ENCODE data around the gene NGEF.
A peak's percentile ranks its signal among the peaks of the same experiment; 100 is the strongest.

Gene NGEF

DNA sequence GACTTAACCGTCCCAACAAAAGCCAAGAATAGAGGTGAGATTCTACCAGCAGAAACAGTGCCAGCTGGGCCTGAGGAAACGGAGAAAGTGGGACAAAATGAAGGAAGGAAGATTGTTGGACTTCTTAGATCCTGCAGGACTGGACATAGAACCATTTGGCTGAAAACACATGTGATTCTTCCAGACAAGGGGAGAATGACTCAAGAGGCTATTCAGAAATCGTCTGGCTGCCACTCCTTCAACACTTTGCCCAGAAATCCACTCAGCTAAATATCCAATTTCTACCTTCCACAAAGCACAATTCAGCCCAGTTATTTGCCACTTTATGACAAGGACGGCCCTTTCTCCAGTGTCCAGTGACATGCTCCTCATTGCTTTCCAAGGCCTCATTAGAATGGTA lies 81.4 kb downstream of the NGEF start:
- Mint-ChIP-seq H3K36me3 (ENCODE audit: low read depth) (no peaks in the 10 kb centered on the region), H3K4me3 (no peak overlapping the region), H3K4me1 (ENCODE audit: low read depth) (no peaks in the 10 kb centered on the region), H3K27me3 (ENCODE audit: low read depth) (peaks cover 47% of the 10 kb centered on the region), H3K27ac (no peak overlapping the region), H3K9me3 (no peaks in the 10 kb centered on the region)

DNA sequence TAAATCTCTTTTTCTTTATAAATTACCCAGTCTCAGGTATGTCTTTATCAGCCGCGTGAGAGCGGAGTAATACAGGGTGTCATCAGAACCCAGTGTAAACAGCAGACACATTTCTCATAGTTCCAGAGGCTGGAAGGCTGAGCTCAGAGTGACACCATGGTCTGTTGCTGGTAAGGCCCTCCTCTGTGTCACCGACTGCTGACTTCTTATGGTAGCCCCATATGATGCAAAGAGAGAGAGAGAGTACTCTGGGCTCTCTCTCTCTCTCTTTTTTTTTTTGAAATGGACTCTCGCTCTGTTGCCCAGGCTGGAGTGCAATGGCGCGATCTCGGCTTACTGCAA lies 83.0 kb downstream of the NGEF start:
- no peaks in the 10 kb centered on the region for H3K4me1 Mint-ChIP-seq (ENCODE audit: low read depth)
- H3K9me3 Mint-ChIP-seq = no peaks in the 10 kb centered on the region
- no peak overlapping the region for H3K27ac Mint-ChIP-seq
- no peak overlapping the region for H3K4me3 Mint-ChIP-seq
- no peaks in the 10 kb centered on the region for H3K36me3 Mint-ChIP-seq (ENCODE audit: low read depth)
- peaks cover 60% of the 10 kb centered on the region for H3K27me3 Mint-ChIP-seq (ENCODE audit: low read depth)

DNA sequence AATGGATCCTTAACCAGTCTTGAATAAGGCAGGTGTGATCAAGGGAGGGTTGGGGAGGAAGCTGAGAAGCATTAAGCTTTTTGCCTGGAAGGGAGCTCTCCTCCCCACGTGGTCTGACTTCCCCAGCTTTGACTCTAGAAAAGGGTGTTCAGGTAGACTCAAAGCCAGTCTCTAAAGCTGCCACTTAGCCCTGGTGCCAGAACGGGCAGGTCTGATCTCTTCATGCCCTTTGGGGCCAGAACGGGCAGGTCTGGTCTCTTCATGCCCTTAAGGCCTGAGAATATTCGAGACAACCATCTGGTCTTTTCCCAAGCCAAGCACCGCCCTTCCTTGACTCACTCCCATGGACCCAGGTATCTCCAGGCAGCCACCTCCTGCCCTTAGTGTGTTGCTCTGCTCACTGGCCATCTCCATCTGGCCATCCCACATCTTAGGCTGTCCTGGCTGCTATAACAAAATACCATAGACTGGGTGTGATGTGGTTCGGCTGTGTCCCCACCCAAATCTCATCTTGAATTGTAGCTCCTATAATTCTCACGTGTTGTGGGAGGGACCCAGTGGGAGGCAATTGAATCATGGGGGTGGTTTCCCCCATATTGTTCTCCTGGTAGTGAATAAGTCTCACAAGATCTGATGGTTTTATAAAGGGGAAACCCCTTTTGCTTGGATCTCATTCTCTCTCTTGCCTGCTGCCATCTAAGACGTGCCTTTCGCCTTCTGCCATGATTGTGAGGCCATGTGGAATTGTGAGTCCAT lies 83.6 kb downstream of the NGEF start:
- no peak overlapping the region for H3K27ac Mint-ChIP-seq

DNA sequence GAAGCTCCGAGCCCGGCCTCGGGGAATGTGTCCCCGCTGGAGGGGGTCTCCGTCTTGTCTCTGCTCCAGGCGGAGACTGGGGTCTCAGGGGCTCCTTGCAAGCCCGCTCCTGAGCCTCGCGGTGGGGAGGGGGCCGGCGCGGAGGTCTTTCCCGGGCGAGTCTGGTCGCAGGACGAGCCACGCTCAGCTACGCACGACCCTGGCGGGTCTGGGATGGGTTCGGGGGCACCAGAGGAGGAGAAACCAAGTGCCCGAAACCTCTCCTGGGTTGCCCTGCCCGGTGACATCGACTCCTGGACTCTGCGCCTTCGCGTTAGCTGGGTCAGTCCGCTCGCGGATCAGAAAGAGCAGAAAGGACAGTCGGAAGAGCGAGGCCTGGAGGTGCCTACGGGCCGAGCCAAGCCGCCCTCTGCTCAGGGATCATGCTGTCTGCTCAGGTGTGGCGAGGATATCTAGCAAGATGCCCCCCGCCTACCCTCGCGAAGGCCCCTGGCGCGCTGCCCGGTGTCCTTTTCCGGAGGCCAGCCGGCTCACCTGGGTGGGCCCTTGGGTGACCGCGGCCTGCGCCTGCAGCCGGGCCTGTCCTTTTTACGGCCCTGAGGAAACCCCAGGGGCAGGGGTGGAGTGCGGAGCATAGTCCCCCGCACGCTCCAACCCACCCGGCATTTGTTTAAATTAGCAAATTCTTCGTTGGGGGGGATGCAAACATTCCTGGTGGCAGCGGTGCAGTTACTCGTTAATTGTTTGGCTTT lies 84.3 kb downstream of the NGEF start:
- Mint-ChIP-seq H3K4me3 (peak overlapping the region; percentile 48), H3K27me3 (ENCODE audit: low read depth) (peaks cover 67% of the 10 kb centered on the region), H3K27ac (no peak overlapping the region), H3K36me3 (ENCODE audit: low read depth) (no peaks in the 10 kb centered on the region), H3K4me1 (ENCODE audit: low read depth) (no peaks in the 10 kb centered on the region), H3K9me3 (no peaks in the 10 kb centered on the region)

More for the DNA sequence above, 83.6 kb downstream of the NGEF start:
- H3K27me3 Mint-ChIP-seq (ENCODE audit: low read depth) = peaks cover 65% of the 10 kb centered on the region
- H3K36me3 Mint-ChIP-seq (ENCODE audit: low read depth) = no peaks in the 10 kb centered on the region
- H3K9me3 Mint-ChIP-seq = no peaks in the 10 kb centered on the region
- H3K4me3 Mint-ChIP-seq = peak overlapping the region; percentile 48
- no peaks in the 10 kb centered on the region for H3K4me1 Mint-ChIP-seq (ENCODE audit: low read depth)

DNA sequence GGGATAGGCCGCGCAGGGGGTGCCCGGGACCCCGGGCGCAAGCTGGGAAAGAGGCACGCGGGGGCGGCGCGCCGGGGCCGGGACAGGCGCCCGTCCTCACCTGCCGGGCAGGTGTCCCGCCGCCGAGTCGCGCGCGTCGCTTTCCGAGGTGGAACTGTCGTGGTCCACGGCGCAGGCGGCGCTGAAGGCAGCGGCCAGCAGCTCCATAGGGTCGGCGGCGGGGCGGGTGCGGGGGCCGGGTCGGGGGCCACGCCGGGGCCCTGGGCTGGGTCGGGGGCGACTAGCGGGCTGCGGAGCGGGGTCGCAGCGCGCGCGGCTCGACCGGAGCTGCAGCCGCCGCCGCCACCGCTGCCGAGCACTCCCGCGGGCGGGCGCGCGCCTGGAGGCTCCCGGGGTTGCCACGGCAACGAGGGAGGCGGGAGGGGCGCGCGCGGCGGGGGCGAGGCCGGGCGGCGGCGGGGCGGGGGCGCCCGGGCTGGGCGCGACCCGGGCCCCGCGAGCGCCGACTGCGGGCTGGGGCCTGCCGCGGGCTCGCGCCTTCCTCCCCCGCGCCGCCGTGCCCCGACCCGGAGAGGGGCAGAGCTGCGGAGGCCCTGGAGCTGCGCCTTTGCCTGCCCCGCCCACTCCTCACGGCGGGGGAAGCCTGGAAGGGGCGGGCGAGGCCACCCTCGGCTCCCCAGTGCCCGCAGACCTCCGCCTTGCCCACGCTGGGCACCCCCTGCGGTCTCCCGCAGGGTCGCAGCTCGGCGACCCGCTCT lies 85.1 kb downstream of the NGEF start:
- no peak overlapping the region for H3K27ac Mint-ChIP-seq
- H3K4me1 Mint-ChIP-seq (ENCODE audit: low read depth) = no peaks in the 10 kb centered on the region
- no peaks in the 10 kb centered on the region for H3K9me3 Mint-ChIP-seq
- no peak overlapping the region for H3K4me3 Mint-ChIP-seq
- no peaks in the 10 kb centered on the region for H3K36me3 Mint-ChIP-seq (ENCODE audit: low read depth)
- H3K27me3 Mint-ChIP-seq (ENCODE audit: low read depth) = peaks cover 59% of the 10 kb centered on the region

DNA sequence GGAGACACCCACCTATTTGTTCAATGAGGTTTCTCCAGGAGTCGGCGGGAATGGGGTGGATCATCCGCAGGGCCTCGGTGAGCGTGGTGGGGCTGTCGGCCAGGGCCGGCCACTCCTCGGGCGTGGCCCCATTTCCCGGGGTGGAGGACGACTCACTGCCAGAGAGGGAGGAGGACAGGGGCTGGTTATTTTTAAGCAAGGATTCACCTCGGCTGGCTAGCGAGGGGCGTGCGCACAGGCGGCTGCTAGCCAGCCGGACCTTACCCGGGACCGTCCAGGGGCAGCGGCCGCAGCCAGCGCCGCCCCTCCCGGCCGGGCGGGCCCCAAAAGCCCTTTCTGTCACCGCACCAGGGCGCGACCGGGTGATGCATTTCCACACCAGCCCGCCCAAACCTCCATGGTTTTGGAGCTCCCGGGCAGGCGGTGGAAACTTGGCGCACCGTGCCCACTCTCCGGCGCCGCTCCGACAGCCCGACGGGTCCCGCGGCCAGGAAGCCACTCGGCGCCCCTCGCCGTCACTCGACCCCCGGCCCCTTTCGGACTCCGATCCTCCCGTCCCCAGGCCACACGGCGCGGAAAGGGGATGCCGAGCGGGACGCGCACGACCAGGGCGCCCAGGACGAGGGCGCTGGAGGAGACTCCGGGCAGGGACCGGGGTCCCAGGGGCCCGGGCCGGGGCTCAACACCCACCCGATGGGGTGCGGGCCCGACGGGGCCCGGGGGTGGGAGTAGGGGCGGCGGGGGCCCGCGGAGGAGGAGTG lies 85.8 kb downstream of the NGEF start:
- H3K4me1 Mint-ChIP-seq (ENCODE audit: low read depth) = no peaks in the 10 kb centered on the region
- peak overlapping the region; percentile 46 for H3K4me3 Mint-ChIP-seq
- H3K36me3 Mint-ChIP-seq (ENCODE audit: low read depth) = no peaks in the 10 kb centered on the region
- peaks cover 59% of the 10 kb centered on the region for H3K27me3 Mint-ChIP-seq (ENCODE audit: low read depth)
- H3K9me3 Mint-ChIP-seq = no peaks in the 10 kb centered on the region
- H3K27ac Mint-ChIP-seq = no peak overlapping the region

DNA sequence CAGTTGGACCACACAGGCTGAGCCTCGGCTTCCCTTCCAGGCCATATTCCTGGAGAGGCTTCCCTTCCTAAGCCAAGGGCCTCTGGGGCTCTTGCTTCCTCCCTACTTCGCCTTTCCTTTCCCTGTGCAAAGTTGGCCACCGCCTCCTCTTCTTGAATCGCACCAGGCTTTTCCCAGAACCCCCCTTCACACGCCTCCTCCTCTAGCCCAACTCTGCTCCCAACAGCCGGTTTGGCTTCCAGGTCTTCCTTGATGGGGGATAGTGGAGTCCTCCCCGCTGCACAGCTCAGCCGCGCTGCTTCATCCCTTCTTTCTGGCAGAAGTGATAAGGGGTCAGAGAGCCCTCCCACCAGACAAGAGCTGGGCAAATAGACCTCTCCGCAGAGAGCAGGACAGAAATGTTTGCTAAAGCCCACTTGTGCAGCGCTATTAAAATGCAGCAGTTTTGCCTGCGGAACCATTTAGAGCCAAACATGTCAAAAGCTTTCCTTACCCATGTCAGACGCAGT lies 86.6 kb downstream of the NGEF start:
- H3K9me3 Mint-ChIP-seq = no peaks in the 10 kb centered on the region
- no peak overlapping the region for H3K27ac Mint-ChIP-seq
- peaks cover 54% of the 10 kb centered on the region for H3K27me3 Mint-ChIP-seq (ENCODE audit: low read depth)

DNA sequence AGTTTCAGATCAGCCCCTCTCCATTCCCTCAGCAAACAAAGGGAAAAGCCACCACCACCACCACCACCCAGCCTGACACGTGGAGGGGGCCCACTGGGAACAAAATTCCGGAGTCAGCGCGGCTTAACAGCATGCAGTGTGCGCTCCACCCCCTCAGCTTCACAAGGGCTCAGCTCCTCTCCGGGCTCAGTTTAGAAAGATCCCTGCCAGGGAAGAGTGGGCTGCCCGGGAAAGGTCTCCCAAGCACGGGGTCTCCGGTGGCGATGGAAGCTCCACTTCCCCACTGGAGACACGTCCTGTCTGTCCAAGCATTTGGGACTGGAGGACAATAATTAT lies 87.3 kb downstream of the NGEF start:
- Mint-ChIP-seq H3K4me3 (no peak overlapping the region), H3K9me3 (no peaks in the 10 kb centered on the region), H3K27ac (no peak overlapping the region), H3K36me3 (ENCODE audit: low read depth) (no peaks in the 10 kb centered on the region), H3K27me3 (ENCODE audit: low read depth) (peaks cover 47% of the 10 kb centered on the region), H3K4me1 (ENCODE audit: low read depth) (no peaks in the 10 kb centered on the region)

More for the DNA sequence above, 86.6 kb downstream of the NGEF start:
- no peaks in the 10 kb centered on the region for H3K4me1 Mint-ChIP-seq (ENCODE audit: low read depth)
- H3K36me3 Mint-ChIP-seq (ENCODE audit: low read depth) = no peaks in the 10 kb centered on the region
- H3K4me3 Mint-ChIP-seq = peak overlapping the region; percentile 46

DNA sequence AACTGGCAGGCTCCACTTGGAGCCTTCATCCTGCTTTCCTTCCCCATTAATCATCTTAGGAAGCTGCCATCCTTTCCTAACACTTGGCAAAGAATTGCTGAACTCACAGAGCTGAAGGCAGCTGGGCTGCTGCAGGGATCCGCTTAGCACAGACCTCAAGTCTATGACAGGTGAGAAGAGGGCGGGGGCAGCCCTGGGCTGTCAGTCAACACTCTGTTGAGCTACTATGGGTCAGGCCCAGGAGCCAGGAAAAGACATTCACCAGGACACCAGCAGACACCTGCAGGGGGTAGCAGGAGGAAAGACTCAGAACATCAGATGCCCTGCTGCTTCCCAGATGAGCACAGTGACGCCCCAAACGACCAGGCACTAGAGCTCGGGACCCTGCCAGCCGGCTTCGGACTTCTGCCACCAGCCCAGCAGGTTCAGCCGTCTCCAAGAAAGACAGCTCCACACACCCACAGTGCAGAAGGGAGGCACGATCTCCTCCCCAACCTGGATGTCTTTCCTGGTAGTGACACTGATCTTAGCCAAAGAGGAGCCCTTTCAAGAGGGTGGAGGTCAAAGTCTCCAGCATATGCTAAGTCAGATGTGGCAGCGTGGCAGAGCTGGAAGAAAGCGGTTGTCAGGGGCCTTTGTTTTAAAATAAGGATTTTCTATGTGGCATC lies 87.8 kb downstream of the NGEF start:
- H3K36me3 Mint-ChIP-seq (ENCODE audit: low read depth) = no peaks in the 10 kb centered on the region
- no peaks in the 10 kb centered on the region for H3K9me3 Mint-ChIP-seq
- no peaks in the 10 kb centered on the region for H3K4me1 Mint-ChIP-seq (ENCODE audit: low read depth)
- H3K27me3 Mint-ChIP-seq (ENCODE audit: low read depth) = peaks cover 46% of the 10 kb centered on the region
- no peak overlapping the region for H3K4me3 Mint-ChIP-seq
- H3K27ac Mint-ChIP-seq = no peak overlapping the region

DNA sequence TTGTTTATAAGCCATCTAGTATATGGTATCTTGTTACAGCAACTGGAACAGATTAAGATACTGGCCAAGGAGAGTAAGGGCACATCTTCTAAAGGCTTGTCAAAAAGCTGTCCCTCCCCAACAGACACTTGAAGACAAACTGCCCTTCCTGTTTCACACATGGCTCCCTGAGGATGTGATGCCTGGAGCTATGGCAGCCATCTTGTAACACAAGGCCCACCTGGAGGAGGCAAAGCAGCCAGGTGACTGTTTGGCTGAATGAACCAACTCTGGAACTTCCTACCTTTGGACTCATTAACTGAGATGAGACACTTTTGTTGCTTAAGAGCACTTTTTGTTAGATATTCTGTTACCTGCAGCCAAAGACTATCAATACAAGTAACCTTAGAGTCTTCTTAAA lies 88.6 kb downstream of the NGEF start:
- H3K9me3 Mint-ChIP-seq = no peaks in the 10 kb centered on the region
- H3K27ac Mint-ChIP-seq = no peak overlapping the region
- peaks cover 44% of the 10 kb centered on the region for H3K27me3 Mint-ChIP-seq (ENCODE audit: low read depth)
- H3K36me3 Mint-ChIP-seq (ENCODE audit: low read depth) = no peaks in the 10 kb centered on the region
- H3K4me3 Mint-ChIP-seq = no peak overlapping the region
- H3K4me1 Mint-ChIP-seq (ENCODE audit: low read depth) = no peaks in the 10 kb centered on the region

DNA sequence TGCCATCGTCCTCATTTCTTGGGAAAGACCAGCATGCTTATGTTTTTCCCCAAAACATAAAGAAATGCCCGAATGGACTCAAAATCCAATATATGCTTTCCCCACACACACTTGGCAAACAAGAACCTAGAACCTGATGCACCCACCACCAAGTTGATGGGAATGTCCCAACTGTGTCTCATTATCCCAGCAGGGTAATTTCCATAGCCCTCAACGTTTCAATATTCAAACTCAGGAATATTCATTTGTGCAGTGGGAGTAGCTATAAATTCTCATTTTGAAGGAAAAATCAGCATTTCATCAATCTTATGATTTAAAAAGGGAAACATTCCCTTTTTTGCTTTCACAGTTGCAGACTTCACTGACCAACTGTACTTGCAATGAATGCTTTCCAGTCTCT lies 92.3 kb downstream of the NGEF start:
- H3K27me3 Mint-ChIP-seq (ENCODE audit: low read depth) = peaks cover 37% of the 10 kb centered on the region
- H3K4me3 Mint-ChIP-seq = no peak overlapping the region
- H3K4me1 Mint-ChIP-seq (ENCODE audit: low read depth) = no peaks in the 10 kb centered on the region
- no peaks in the 10 kb centered on the region for H3K9me3 Mint-ChIP-seq
- no peaks in the 10 kb centered on the region for H3K36me3 Mint-ChIP-seq (ENCODE audit: low read depth)
- no peak overlapping the region for H3K27ac Mint-ChIP-seq

DNA sequence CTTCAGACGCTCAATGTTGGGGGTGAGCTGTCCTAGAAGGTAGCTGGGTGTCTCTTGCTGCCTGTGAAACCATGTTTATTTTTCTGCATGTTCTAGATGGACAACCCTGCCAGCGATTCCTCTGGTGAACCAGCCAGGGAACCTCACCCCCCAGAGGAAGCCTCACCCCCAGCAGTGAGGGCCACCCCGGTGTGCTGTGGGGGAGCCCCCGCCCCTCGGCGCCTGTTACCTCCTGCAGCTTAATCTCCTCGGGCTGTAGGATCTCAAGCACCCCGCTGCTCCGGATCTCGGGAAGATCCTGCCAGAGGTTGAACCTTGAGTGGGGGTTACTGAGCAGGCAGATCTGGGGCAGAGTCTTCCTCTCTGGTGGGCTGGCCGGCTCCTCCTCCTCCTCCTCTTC lies 93.0 kb downstream of the NGEF start:
- H3K4me3 Mint-ChIP-seq = no peak overlapping the region
- H3K27me3 Mint-ChIP-seq (ENCODE audit: low read depth) = peaks cover 34% of the 10 kb centered on the region

DNA sequence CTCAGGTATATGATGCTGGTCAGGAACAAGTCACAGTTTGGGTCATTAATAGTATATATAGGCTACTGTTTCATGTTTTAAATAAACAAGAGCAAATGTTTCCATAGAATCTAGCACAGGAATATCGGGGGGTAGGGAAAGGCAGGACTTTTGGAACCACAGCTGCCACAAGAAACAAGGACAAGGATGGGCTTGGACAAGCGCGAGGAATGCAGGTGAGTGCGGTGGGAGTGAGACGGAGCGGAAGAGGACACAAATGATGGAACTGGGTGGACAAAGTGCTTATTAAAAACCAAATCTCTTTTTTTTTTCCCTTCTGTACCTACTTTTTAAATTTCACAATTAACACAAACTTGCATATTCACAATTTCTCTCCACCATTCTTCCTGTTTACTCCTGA lies 93.9 kb downstream of the NGEF start:
- H3K36me3 Mint-ChIP-seq (ENCODE audit: low read depth) = no peaks in the 10 kb centered on the region
- no peaks in the 10 kb centered on the region for H3K4me1 Mint-ChIP-seq (ENCODE audit: low read depth)
- no peak overlapping the region for H3K4me3 Mint-ChIP-seq
- H3K9me3 Mint-ChIP-seq = no peaks in the 10 kb centered on the region
- peaks cover 28% of the 10 kb centered on the region for H3K27me3 Mint-ChIP-seq (ENCODE audit: low read depth)
- H3K27ac Mint-ChIP-seq = no peak overlapping the region

More for the DNA sequence above, 93.0 kb downstream of the NGEF start:
- Mint-ChIP-seq H3K27ac (no peak overlapping the region), H3K9me3 (no peaks in the 10 kb centered on the region), H3K4me1 (ENCODE audit: low read depth) (no peaks in the 10 kb centered on the region), H3K36me3 (ENCODE audit: low read depth) (no peaks in the 10 kb centered on the region)

DNA sequence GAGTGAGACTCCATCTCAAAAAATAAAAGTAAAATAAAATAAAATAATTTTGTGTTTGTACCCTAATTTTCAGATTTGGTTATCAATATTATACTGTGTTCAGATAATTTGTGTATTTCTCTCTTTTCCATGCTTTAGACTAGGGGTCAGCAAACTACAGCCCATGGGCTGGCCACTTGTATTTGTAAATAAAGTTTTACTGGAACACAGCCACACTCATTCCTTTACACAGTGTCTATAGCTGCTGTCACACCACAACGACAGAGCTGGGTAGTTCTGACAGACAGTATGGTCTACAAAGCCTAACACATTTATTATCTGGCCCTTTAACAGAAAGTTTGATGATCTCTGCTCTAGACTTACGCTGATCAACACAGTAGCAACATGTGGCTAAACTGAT lies 99.2 kb downstream of the NGEF start:
- Mint-ChIP-seq H3K4me3 (no peak overlapping the region), H3K9me3 (peaks cover 12% of the 10 kb centered on the region), H3K27ac (no peak overlapping the region), H3K4me1 (ENCODE audit: low read depth) (no peaks in the 10 kb centered on the region), H3K27me3 (ENCODE audit: low read depth) (peaks cover 42% of the 10 kb centered on the region), H3K36me3 (ENCODE audit: low read depth) (no peaks in the 10 kb centered on the region)

Measured in T-helper 1 cell treated with Interleukin-12 subunit alpha and Interleukin-12 subunit beta and Interleukin-4 antibody, amounts not matched to agents 30 μg/mL and 1 μg/mL, for 36 hours (primary cell).